T-cell (primary cell): ENCODE results near the gene PPIA. TPM values are rescaled to one million over a fixed set of nuclear protein-coding genes. Genes with fewer than 3 reads are reported as not detected.

ENCODE experiments used
- ATAC-seq, 4 experiments: fragments of 200-7000 bp in 3 of 4; fragments of 150-1000 bp in 1 of 4; cut with Tn5 transposase; replicated peaks in 1 of 4; 1 replicate in 3 of 4; 2 replicates in 1 of 4; pipeline ENCODE4 v1.10.0; 2021; ENCODE audit warnings: moderate library complexity in 3 of 4, mild to moderate bottlenecking in 2 of 4, moderate number of reproducible peaks in 1 of 4
- CTCF ChIA-PET, 2 donors: fragments of 300-600 bp; sonication (Branson Sonifier 250); formaldehyde crosslinking; loops; one replicate each; lab custom pipeline; 2022; ENCODE audit warnings: antibody characterized with exemption in 2 of 2; lab: Charles Lee
- POLR2A ChIA-PET, 2 donors: fragments of 300-600 bp; sonication (Branson Sonifier 250); formaldehyde crosslinking; loops; one replicate each; lab custom pipeline; 2022; ENCODE audit warnings: antibody characterized with exemption in 2 of 2; lab: Charles Lee
- DNase-seq, 35 experiments: peaks; one replicate each; pipeline versions ENCODE4 v3.0.0 to v3.0.0-alpha.2; 2013 to 2023
- H3K27ac ChIP-seq: one replicate; pipeline ENCODE4 v1.5.1; 2013; ENCODE audit warnings: low read length
- H3K27me3 ChIP-seq, 2 experiments: replicated peaks in 1 of 2; 1 replicate in 1 of 2; 2 replicates in 1 of 2; pipeline versions ENCODE4 v1.6.1 to v1.7.0; 2013; ENCODE audit warnings: low read length in 1 of 2, mixed read lengths in 1 of 2; ENCODE audit not compliant: control insufficient read depth in 2 of 2, insufficient read depth in 2 of 2; ENCODE audit errors: extremely low read depth in 1 of 2
- H3K36me3 ChIP-seq, 2 donors: 1 replicate in 1 of 2; 2 replicates in 1 of 2; pipeline versions ENCODE4 v1.6.1 to v1.7.0; 2013; ENCODE audit warnings: low read length in 1 of 2; ENCODE audit not compliant: control insufficient read depth in 2 of 2, insufficient read depth in 1 of 2; ENCODE audit errors: extremely low read depth in 1 of 2
- H3K4me1 ChIP-seq, 2 experiments: 1 replicate in 1 of 2; 2 replicates in 1 of 2; pipeline versions ENCODE4 v1.6.1 to v1.7.0; 2013; ENCODE audit warnings: low read length in 2 of 2, mixed read lengths in 1 of 2; ENCODE audit not compliant: insufficient read depth in 2 of 2, control insufficient read depth in 1 of 2; ENCODE audit errors: extremely low read depth in 1 of 2
- H3K4me3 ChIP-seq, 2 donors: 1 replicate in 1 of 2; 2 replicates in 1 of 2; pipeline versions ENCODE4 v1.5.1 to v1.7.0; 2013; ENCODE audit warnings: mild to moderate bottlenecking in 2 of 2, low read length in 1 of 2, moderate library complexity in 1 of 2; ENCODE audit not compliant: control insufficient read depth in 1 of 2; ENCODE audit errors: extremely low read depth in 1 of 2
- H3K9me3 ChIP-seq: 2 replicates; pipeline ENCODE4 v1.7.0; 2013
- H3K27ac Mint-ChIP-seq, 2 donors: one replicate each; pipeline ENCODE4 v1.8.0; 2020 to 2021; ENCODE audit warnings: mild to moderate bottlenecking in 2 of 2, mixed read lengths in 2 of 2
- H3K27me3 Mint-ChIP-seq, 2 donors: one replicate each; pipeline ENCODE4 v1.8.0; 2021 to 2022; ENCODE audit warnings: mixed read lengths in 2 of 2
- H3K36me3 Mint-ChIP-seq: one replicate; pipeline ENCODE4 v1.8.0; 2021; ENCODE audit warnings: mixed read lengths
- H3K4me1 Mint-ChIP-seq, 3 donors: one replicate each; pipeline ENCODE4 v1.8.0; 2020 to 2022; ENCODE audit warnings: mixed read lengths in 3 of 3, mild to moderate bottlenecking in 1 of 3
- H3K4me3 Mint-ChIP-seq, 3 donors: one replicate each; pipeline ENCODE4 v1.8.0; 2020 to 2022; ENCODE audit warnings: mild to moderate bottlenecking in 3 of 3, mixed read lengths in 3 of 3, moderate library complexity in 3 of 3
- H3K9me3 Mint-ChIP-seq, 3 donors: one replicate each; pipeline ENCODE4 v1.8.0; 2020 to 2022; ENCODE audit warnings: mixed read lengths in 3 of 3
- WGBS: methylation state at CpG from one replicate; pipeline ENCODE4 v1.1.5; 2013; ENCODE audit warnings: missing lambda C conversion rate; ENCODE audit not compliant: insufficient coverage; 5-methylcytosine and 5-hydroxymethylcytosine counted together
- total RNA-seq, 35 experiments: library from RNA in 6 of 35; stranded (reverse) in 6 of 35; fragments of 120-200 nt in 1 of 35; gene quantifications; one replicate each; pipeline versions ENCODE4 v1.2.1 to v1.2.4 and lab custom pipeline; 2013 to 2026

The PPIA gene
- total RNA-seq, 5 donors from 2014 or later (not counting 1 experiment from before 2014, with no cell fraction given), result 673 to 863 (median 774) TPM

GRCh38 chr7:44791278-44792219 is 4.9 kb upstream of the PPIA start:
- ATAC-seq (no peak), DNase-seq (no peak)
- Histone ChIP-seq H3K4me3 (no peak overlapping the region), H3K4me1 (peaks cover 2 to 14% of the 10 kb centered on the region in 2 experiments), H3K9me3 (no peaks in the 10 kb centered on the region), H3K27me3 (no peaks in the 10 kb centered on the region), H3K27ac (no peak overlapping the region), H3K36me3 (no peaks in the 10 kb centered on the region)
- Mint-ChIP-seq H3K4me1 (peaks cover 0 to 5% (median 4%) of the 10 kb centered on the region in 3 donors), H3K4me3 (no peak overlapping the region), H3K9me3 (no peaks in the 10 kb centered on the region), H3K27me3 (no peaks in the 10 kb centered on the region), H3K36me3 (no peaks in the 10 kb centered on the region), H3K27ac (no peak overlapping the region)
- WGBS, result 90% methylated on average over 2 of the region's 8 CpGs
- ChIA-PET POLR2A (interaction anchor here (0.5 to 0.9 kb wide), 2 partner anchors 23 to 246 kb away, joined by 3 read pairs; no protein-coding TSS in a partner anchor), CTCF (interaction anchor here in 1 of 2 donors (0.6 to 0.7 kb wide), 2 partner anchors 151 to 243 kb away, joined by 3 to 4 read pairs; no protein-coding TSS in a partner anchor)

GRCh38 chr7:44793919-44794318 is 2.6 kb upstream of the PPIA start:
- peak overlapping the region in 1 of 2 donors; percentile 48 for H3K27ac Mint-ChIP-seq
- ChIA-PET POLR2A (interaction anchor here in 1 of 2 donors (0.6 kb wide), 1 partner anchor 40 kb away, joined by 5 read pairs; no protein-coding TSS in a partner anchor), CTCF (interaction anchor here in 1 of 2 donors (0.7 kb wide), 1 partner anchor 142 kb away, joined by 3 read pairs; no protein-coding TSS in a partner anchor)
- DNase-seq (no peak), ATAC-seq (no peak)
- H3K4me3 Mint-ChIP-seq, result peak overlapping the region in 1 of 3 donors; percentile 1
- Histone ChIP-seq H3K27ac (no peak overlapping the region), H3K36me3 (peaks cover 0 to 3% of the 10 kb centered on the region in 2 donors), H3K4me1 (peaks cover 14 to 19% of the 10 kb centered on the region in 2 experiments), H3K27me3 (no peaks in the 10 kb centered on the region), H3K4me3 (no peak overlapping the region), H3K9me3 (no peaks in the 10 kb centered on the region)
- no peaks in the 10 kb centered on the region for H3K9me3 Mint-ChIP-seq
- peaks cover 10% of the 10 kb centered on the region for H3K36me3 Mint-ChIP-seq
- no peaks in the 10 kb centered on the region for H3K27me3 Mint-ChIP-seq
- H3K4me1 Mint-ChIP-seq, result peaks cover 17 to 19% (median 18%) of the 10 kb centered on the region in 3 donors
- WGBS, result 100% methylated on average over 2 of the region's 5 CpGs

DNA sequence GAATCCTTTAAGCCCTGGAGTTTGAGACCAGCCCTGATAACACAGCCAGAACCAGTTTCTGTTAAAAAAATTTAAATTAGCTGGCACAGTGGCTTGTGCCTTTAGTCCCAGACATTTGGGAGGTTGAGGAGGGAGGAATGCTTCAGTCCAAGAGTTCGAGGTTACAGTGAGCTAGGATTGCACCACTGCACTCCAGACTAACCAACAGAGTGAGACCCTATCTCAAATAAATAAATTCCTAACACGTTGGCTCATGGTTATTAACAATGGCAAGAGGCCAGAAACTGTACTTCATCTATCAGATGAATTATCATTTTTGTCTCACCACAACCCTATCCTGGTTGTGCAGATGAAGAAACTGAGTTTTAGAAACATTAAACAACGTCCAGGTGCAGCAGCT is 2.1 kb upstream of the PPIA start:
- Mint-ChIP-seq H3K27ac (no peak overlapping the region), H3K4me1 (peaks cover 19 to 21% (median 20%) of the 10 kb centered on the region in 3 donors), H3K4me3 (peak overlapping the region in 1 of 3 donors; percentile 3), H3K27me3 (no peaks in the 10 kb centered on the region), H3K9me3 (no peaks in the 10 kb centered on the region), H3K36me3 (peaks cover 10% of the 10 kb centered on the region)
- ChIA-PET POLR2A (interaction anchor here in 1 of 2 donors (0.6 kb wide), 1 partner anchor 40 kb away, joined by 5 read pairs; no protein-coding TSS in a partner anchor), CTCF (interaction anchor here in 1 of 2 donors (0.7 kb wide), 1 partner anchor 143 kb away, joined by 3 read pairs; no protein-coding TSS in a partner anchor)
- Histone ChIP-seq H3K27ac (no peak overlapping the region), H3K27me3 (no peaks in the 10 kb centered on the region), H3K9me3 (no peaks in the 10 kb centered on the region), H3K4me1 (peaks cover 17 to 19% of the 10 kb centered on the region in 2 experiments), H3K36me3 (peaks cover 0 to 3% of the 10 kb centered on the region in 2 donors), H3K4me3 (no peak overlapping the region)
- WGBS, result no CpG with 5 or more reads among the region's 3 CpGs
- DNase-seq, result no peak
- no peak for ATAC-seq

DNA sequence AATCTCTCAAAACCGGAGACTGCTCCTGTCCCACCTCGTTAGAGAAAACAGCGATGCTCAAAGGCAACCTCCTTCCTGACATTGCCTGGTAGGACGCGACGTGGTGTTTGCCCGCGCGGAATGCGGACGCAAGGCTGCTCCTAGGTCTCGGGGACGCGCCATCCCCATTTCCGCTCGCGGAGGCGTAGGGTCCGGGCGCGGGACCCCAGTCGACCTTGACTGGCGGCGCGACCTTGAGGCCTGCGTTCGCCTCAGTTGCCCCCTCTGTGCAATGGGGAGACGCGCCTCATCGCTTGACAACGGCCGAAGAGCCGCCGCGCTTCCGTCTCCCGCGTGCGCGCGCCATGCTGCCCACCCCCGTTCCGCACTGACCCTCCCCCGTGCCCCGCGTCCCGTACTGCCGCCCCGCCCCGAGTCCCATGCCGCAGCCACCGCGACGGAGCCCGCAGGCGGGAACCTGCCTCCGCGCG is 412 bp upstream of the PPIA start:
- WGBS, result under 1% methylated on average over 59 of the region's 59 CpGs
- Histone ChIP-seq H3K27ac (peak overlapping the region; percentile 99), H3K9me3 (no peaks in the 10 kb centered on the region), H3K4me3 (peak overlapping the region; percentile 74 to 99), H3K36me3 (peaks cover 0 to 20% of the 10 kb centered on the region in 2 donors), H3K27me3 (no peaks in the 10 kb centered on the region), H3K4me1 (peaks cover 17 to 25% of the 10 kb centered on the region in 2 experiments)
- ChIA-PET CTCF (no interaction called here), POLR2A (interaction anchor here in 1 of 2 donors (1.1 kb wide), 1 partner anchor 50 kb away, joined by 3 read pairs; no protein-coding TSS in a partner anchor)
- Mint-ChIP-seq H3K4me1 (peaks cover 26 to 34% (median 33%) of the 10 kb centered on the region in 3 donors), H3K36me3 (peaks cover 26% of the 10 kb centered on the region), H3K27ac (peak overlapping the region; percentile 89 to 94), H3K9me3 (no peaks in the 10 kb centered on the region), H3K4me3 (peak overlapping the region; percentile 87 to 95 (median 89)), H3K27me3 (no peaks in the 10 kb centered on the region)
- DNase-seq (peak in 9 of 35 experiments; percentile 18 to 71 (median 21)), ATAC-seq (peak; percentile 17 to 24 (median 21))

DNA sequence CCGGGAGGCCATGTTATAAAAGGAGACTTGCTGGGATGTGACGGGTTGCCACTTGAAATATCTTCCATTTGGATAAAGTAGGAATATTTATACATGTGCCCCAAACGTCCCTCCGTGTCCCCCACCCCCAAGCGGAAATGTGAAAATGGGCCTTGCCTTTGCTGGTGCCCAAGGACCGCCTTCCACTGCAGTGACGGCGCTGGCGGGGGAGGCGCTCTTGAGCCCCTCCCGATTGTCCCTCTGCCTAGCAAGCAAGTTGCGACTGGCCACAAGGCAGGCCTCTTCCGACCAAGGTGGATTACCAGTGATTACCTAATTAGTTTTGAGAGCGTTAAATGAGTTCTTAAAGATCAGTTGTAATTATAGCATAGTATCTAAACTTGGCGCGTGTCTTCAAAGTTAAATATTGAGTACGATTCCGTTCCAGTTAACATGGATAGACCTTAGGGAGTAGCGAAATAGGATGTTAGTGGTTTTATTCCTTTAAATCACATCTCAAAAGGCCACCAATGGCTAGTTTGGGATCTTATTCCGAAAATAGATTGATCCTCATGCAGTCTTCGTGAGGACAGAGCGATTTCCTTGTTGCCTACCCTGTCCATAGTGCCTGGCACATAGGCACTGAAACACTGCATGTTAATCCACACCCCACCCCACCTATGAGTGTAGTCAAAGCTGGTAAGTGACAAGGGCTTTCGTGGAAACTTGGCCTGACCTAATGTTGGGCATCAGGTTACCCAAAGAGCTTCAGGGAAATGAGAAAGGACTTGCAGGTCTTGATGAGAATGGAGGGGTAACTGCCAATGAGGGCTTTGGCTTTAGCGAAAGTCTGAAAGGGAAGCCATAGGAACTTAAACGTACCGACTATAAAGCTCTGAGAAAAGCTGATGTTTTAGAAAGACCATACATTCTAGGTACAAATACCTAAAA is 1.1 kb downstream of the PPIA start:
- Mint-ChIP-seq H3K27ac (peak overlapping the region; percentile 93 to 95), H3K9me3 (no peaks in the 10 kb centered on the region), H3K4me3 (peak overlapping the region; percentile 87 to 95 (median 89)), H3K4me1 (peaks cover 26 to 42% (median 42%) of the 10 kb centered on the region in 3 donors), H3K36me3 (peaks cover 37% of the 10 kb centered on the region), H3K27me3 (no peaks in the 10 kb centered on the region)
- ChIA-PET POLR2A (interaction anchor here (0.6 to 1.5 kb wide), 11 partner anchors 10 to 216 kb away, joined by 3 to 15 read pairs (median 4); partner anchors contain the start of genes H2AZ2 (in 1 of the 2) and OGDH (in 1 of the 2)), CTCF (interaction anchor here in 1 of 2 donors (1.0 to 1.3 kb wide), 6 partner anchors 37 to 209 kb away, joined by 3 to 8 read pairs (median 4); partner anchors contain the start of genes H2AZ2 and OGDH)
- no peaks in the 10 kb centered on the region for H3K27me3 ChIP-seq
- peak overlapping the region; percentile 76 to 99 for H3K4me3 ChIP-seq
- peak; percentile 63 to 88 (median 78) for DNase-seq
- H3K9me3 ChIP-seq, result no peaks in the 10 kb centered on the region
- ATAC-seq, result peak; percentile 47 to 59 (median 56)
- 0% methylated on average over 3 of the region's 26 CpGs for WGBS
- peak overlapping the region; percentile 99 for H3K27ac ChIP-seq
- H3K36me3 ChIP-seq, result peaks cover 0 to 34% of the 10 kb centered on the region in 2 donors
- peaks cover 17 to 25% of the 10 kb centered on the region in 2 experiments for H3K4me1 ChIP-seq
